UCSD-AML1 (cell line): ENCODE results near the gene KCNIP1.

Source experiments
- DNase-seq: peaks from one replicate; lab custom pipeline; 2025; ENCODE audit not compliant: unreplicated experiment; lab: John Stamatoyannopoulos, UW

KCNIP1 gene

DNA sequence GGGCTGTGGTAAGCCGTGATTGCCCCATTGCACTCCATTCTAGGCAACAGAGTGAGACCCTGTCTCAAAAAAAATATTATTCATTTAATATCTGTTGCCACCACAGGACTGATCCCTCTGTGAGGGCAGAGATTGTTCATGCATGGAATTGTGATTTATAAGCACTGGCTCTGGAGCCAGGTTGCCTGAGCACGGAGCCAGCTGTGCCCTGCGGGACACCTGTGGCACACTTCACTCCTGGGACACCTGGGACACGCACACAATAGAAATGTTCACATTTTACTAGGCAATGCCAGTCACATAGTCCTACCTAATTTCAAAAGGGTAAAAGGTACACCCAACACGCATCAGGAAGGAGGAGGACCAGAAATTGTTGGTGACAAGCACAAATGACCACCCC lies 196.7 kb downstream of the KCNIP1 start:
- DNase-seq = no peak

DNA sequence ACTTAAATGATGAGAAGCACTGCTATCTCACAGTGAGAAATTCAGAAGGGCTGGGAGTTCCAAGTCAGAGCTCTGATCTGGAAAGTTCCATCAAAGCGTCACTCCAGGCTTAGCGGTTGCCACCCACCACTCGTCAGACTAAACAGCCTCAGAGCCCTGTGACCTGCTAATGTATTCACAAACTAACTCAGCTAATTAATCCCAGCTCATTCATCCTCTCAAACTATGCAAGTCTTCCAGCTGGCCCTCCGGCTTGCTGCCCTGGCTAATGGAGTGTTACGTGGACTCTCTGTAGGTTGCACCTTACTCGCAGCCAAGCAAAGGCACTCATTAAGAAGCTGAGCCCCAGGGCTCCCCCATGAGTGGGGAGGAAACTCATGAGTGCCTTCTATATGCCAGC lies 197.5 kb downstream of the KCNIP1 start:
- DNase-seq = no peak

DNA sequence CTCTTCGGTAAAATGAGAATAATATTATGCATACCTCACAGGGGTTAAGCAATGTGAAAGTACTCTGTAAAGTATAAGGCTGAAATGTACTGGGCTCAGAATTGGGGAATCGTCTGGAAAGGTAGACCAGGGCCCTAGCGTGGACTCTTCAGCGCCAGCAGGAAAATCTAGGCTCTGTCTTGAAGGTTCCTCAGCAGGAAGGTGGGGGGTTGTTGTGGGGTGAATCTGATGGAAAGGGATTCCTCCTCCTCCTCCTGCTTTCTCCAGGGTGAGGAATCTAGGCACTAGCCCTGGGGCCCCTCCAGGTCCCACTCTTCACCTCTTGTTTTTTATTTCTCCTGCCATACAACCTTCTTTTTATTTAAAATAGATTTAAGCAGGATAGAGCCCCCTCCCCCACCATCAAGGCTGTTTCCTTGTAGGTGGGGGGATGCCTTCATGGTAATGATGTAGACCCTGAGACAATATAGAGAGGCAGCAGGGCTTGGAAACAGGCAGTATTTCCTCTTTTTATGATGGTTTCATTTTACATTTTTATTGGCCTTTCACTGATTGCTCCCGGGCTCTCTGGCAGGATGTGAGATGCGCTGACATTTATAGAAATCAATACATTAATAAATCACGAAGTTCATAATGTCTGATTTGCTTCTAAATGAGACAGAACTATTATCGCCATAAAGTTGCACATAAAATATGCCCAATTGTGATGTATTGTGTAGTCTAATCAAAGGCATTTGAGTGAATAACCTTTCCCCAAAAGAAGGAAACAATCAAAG lies 200.8 kb downstream of the KCNIP1 start:
- DNase-seq = no peak

DNA sequence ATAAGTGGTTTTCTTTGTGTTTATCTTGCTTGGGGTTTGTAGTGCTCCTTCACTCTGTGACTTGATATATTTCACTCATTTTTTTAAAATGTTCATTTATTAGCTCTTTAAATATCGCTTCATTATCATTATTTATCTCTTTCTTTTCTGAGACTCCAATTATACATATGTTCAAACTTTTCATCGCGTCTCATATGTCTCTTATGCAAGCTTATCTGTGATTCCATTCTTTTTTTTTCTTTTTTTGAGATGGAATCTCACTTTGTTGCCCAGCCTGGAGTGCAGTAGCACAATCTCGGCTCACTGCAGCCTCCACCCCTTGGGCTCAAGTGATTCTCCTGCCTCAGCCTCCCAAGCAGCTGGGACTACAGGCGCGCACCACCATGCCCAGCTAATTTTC lies 205.8 kb downstream of the KCNIP1 start:
- no peak for DNase-seq

DNA sequence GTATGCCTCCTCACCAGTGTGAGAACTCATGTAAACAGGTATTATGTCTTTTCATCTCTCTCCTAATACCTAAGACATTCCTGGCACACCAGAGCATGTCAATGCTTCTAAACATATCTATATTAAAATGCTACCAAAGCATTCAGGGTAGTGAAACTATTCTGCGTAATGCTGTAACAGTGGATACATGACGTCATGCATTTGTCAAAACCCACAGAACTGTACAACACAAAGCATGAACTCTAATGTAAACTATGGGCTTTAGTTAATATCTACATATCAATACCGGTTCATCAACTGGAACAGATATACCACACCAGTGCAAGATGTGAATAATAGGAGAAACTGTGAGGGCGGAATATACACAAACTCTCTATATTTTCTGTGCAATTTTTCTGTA lies 207.5 kb downstream of the KCNIP1 start:
- no peak for DNase-seq

DNA sequence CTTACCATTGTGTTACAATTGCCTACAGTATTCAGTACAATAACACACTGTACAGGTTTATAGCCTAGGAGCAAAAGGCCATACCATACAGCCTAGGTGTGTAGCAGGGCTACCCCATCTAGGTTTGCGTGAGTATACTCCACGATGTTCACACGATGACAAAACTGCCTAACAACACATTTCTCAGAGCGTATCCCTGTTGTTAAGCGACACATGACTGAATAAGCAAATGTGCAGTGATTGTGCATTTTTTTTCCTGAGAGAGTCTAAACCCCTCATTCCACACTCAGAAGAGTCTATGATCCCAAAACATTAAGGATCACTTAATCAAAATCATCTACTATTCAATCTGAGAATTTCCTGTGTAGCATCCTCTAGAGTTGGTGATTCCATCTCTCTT lies 211.3 kb downstream of the KCNIP1 start:
- no peak for DNase-seq

DNA sequence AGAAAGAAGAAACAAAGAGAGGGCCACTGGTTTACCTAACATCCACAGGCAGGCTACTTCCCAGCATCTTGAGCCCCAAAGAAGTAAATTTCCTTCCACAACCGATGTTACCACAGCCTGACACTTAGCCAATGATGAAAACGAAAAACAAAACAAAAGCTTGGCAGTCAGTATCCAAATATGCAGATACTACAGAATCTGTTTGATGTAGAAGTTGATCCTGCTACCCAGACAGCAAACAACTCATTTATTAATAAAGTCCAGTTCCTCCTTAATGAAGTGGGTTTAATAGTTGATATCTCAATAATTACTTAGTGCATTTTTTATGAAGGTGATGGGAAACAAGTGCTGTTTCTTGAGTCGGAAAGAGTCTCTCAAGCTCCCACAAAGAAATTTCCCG lies 212.6 kb downstream of the KCNIP1 start:
- no peak for DNase-seq

DNA sequence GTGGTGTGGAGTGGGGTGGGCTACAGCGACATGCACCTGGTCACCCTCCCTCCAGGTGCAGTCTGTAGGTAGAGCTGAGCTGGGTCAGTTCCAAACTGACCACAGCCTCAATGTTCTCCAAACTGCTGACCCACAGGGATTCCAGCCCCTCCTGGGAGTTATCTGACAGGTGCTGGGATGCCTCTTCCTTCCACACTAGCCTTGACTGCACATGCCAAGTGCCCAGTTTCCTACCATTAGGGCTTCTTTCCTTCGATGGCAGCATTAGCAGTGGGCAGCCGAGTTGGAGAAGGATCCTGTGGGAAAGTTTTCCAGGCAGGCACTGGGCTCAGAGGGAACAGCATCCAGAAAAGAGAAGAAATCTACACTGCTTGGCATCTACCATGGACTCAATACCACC lies 215.7 kb downstream of the KCNIP1 start:
- no peak for DNase-seq

DNA sequence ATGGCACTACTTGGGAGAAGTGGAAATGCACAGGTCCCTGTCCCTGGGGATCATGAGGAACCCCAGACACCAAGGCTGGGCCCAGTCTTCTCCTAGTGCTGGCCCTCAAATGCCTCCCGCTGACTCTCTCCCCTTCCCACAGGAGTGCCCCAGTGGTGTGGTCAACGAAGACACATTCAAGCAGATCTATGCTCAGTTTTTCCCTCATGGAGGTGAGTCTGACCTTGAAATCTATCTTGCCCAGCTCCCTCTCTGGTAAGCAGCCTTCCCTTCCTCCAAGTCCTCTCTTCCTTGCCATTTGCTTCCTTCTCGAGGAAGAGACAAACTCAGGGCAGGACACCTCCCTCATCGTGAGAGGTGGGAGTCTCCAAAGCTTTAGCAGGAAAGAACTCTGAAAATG lies 216.4 kb downstream of the KCNIP1 start:
- no peak for DNase-seq

DNA sequence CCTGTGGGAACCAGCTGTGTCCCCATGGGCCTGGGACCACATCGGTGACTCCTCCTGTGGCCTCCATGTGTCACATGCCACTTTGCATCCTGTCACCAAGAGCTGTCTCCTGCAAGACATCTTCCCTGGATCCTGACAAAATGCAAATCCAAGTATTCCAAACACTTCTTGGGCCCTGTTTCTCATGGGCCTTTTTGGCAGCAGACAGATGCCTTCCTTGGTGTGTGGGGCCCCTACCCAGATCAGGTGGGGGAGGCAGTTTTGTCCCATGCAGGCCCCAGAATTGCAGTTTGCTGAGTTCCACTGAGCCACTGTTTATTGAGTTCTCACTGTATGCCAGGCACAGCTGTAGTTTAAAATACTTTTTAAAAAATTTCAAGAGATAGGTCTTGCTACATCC lies 217.2 kb downstream of the KCNIP1 start:
- no peak for DNase-seq

DNA sequence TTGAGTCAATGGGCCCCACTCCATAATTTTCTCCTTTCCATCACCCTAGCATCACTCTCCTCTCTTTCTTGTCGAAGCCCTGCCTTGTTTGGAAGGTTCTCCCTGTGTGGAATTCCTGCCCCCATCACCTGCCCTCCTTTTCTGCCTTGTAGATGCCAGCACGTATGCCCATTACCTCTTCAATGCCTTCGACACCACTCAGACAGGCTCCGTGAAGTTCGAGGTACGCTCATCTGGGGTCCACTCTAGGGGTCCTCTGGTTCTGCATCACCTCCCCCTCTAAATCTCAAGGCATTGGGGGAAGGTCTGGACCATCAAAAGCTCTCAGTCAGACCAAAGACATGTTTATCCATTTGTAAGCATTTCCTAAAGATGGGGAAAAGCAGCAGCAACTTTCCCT lies 217.9 kb downstream of the KCNIP1 start:
- no peak for DNase-seq

DNA sequence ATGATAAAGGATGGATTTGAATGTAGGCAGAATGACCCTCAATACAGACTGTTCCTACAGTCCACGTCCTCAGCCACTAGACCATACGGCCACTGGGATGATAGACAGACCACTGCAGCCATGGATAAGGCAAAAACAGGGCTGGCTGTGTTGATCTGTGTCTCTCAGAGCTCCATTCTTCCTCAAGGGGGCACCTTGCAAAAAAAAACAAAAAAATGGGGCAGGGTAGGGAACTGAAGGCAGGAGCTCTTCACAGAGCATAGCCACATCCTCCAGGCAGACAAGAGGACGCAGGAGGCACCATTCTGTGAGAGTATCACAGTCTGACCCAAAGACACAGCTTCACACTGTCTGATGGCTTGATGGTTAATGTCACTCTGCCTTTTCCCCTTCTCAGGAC lies 218.5 kb downstream of the KCNIP1 start:
- DNase-seq = no peak

DNA sequence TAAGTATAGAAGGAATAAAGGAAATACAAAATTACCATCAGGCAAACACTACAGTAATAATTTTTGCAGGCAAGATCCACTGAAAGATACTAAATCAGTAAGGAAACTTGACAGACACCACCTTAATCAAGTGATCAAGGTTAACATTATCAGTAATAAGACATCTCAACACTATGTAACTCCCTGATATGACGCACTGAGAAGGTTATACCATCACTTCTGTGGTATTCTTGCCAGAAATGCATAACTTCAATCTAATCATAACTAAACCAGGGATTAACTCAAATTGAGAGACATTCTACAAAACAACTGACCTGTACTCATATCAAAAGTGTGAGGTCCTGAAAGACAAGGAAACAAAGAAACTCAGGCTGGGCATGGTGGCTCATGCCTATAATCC lies 227.2 kb downstream of the KCNIP1 start:
- no peak for DNase-seq

DNA sequence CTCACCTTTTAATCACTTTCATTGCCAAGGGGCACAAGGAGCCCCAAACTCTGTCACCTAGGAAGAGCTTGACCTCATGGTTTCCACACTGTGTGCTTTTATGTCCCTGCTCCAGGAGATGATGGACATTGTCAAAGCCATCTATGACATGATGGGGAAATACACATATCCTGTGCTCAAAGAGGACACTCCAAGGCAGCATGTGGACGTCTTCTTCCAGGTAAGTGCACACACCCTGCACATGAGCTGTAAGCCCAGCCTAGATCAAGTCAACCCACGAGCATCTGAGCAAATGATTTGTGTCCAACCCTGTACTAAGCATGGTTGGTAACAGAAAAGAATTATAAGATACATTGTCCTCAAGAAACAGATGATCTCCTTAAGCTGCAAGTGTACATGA lies 228.9 kb downstream of the KCNIP1 start:
- no peak for DNase-seq

DNA sequence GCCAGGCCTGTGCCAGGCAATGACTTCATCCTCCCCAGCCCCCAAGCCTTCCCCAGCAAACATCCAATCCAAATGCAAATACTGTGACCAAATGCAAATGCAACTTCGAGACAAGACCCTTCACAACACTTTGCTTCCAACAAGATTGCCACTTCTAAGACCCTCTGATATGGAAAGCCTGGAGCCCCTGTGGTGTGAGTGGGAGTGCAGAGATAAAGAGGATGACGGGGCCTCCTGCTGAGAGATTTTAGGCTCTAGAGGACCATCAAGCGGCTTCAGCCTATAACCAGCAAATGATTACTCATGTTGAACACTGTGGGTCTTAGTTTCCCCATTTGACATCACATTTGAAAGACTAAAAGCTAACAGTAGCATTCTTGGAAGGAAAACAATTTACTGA lies 233.1 kb downstream of the KCNIP1 start:
- DNase-seq = no peak

DNA sequence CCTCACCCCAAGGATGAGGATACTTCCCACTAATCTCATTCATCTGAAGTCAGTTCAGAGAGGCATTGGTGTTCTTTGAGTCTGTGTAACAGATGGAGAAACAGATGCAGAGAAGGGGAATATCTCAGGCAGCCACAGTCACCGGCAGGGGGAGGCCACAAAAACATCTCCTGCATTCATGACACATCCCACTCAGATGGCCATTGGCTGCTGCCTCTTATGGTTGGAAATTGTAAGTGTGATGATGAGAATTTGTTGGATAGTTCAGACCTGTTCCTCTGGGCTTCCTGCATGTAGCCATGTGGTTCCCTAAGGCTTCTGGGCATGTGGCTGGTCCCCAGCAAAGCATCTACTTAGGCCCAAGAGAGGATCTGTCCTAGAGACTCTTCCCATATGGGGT lies 233.8 kb downstream of the KCNIP1 start:
- no peak for DNase-seq

DNA sequence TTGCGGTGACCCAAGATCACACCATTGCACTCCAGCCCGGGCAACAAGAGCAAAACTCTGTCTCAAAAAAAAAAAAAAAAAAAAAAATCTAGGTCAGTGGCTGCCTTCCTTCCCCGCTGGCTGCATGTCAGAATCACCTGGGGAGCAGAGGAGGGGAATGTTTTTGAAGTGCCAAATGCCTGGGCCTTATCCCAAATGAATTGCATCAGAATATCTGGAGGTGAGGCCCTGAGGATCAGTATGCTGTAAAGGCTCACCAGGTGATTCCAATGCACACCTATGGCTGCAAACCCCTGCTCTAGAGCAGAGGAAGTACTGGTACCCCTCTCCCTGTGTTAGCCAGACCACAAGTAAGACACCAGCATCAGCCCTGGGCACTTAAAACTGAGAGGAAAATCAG lies 235.0 kb downstream of the KCNIP1 start:
- DNase-seq = no peak

DNA sequence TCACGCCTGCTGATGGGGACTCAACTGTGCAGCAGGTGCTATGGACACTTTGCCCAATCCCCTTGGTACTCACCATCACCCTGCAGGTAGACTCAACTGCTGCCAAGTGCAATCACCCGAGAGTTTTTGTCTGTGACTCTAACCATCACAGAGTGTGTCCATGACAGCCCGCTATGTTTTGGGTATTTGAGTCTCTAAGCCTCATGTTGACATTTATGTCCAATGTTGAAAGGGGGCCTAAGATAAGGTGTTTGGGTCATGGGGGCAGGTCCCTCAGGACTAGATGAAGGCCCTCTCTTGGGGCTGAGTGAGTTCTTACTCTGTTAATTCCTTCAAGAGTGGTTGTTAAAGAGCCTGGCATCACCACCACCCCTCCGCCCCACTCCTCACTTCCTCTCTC lies 235.6 kb downstream of the KCNIP1 start:
- no peak for DNase-seq

DNA sequence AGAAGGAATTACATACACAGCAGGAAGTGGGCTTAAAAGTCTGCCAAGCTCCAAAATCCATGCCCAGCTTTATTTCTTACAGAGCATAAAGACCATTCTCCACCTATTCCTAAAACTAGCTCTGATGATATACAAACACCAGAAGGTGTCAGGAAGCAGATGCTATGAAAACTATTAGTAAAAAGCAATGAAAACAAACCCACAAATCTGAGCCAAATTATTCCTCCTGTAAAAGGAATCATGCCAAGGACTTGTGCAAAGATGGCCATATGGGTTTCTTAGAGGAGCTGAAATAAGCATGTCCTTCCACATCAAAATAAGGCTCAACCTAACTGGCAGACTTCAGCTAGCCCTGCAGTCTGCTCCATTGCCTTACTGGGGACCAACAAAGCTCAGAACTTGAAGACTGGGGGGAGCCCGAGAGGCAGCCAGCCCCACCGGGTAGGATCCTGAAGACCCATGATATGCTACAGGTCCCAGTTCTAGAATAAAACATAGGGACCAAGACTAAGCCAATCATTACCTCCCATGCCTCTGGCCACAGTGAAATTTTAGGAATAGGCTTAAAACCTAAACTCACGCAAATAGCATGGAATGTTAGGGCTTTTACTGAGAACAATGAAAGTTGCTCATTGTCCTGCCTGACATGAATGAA lies 236.9 kb downstream of the KCNIP1 start:
- DNase-seq = no peak

DNA sequence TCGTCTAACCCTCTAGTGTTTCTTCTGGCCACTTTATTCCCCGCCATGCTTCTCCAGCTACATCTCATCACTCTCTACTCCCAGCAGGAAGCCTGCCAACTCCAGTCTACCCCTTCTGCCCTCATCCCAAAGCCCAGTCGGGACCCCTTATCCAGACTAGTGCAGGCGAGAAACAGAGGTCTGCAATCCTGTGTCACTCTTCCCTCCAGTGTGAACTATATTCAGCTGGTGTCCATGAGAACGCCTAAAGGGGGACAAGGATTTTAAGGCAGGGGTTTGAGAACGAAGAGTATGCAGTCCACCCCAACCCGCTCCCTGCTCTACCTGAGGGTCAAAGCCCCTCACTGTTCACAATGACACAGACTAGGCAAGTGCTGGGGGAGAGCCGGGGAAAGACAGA lies 238.0 kb downstream of the KCNIP1 start:
- no peak for DNase-seq

DNA sequence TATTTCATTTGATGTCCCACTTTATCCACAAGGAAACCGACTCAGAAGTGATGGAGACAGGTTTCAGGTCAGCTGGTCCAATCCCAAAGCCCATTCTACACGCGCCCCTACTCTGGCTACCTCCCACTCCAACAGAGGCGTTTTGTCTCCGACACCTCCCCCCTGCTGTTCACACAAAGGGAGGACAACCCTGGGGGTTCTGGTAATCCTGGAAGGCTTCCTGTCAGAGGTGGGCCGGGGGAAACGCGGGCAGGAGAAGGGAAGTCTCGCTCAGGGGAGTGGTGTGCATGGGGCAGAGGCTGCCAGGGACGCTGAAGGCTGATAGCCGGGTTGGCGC lies 240.0 kb downstream of the KCNIP1 start:
- no peak for DNase-seq

DNA sequence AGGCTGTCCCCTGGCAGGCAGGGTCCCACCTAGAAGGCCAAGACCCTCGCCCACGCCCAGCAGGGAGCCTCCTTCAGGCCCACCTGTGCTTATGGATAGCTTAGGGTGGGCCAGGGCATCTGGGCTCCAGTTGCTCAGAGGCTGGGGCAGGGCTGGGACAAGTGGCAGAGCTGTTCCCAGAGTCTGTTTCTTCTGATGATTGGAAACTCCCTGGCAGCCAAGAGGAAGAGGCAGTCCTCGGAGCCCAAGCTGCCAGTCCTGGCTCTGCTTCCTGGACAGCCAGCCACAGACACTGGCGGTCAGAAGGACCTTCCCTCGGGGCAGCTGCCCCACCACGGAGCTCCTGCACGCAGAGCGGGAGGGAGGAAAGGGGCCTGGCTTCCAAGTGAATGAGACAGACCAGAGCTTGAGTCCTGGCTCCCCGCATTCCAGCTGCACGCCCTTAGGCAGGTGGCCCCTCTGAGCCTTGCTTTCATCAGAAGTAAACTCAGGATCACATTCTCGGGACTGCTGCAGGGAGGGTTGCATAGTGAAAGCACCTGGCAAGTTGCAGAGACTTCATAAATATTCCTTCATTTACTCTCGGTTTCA lies 241.8 kb downstream of the KCNIP1 start:
- DNase-seq = no peak
